NCI-H82 treated with DMSO at 0.1 percent for 48 hours (cell line): Measurements from ENCODE around the gene ZNF451.
"Not testable (repeated sequence)": the region's sequence is repeated elsewhere in the genome, so short reads cannot be mapped to it uniquely, and the experiment has no call there.

Experiments used
- DNase-seq: peaks from one replicate; lab custom pipeline; 2025; ENCODE audit not compliant: unreplicated experiment; lab: John Stamatoyannopoulos, UW

Gene ZNF451, protein sequence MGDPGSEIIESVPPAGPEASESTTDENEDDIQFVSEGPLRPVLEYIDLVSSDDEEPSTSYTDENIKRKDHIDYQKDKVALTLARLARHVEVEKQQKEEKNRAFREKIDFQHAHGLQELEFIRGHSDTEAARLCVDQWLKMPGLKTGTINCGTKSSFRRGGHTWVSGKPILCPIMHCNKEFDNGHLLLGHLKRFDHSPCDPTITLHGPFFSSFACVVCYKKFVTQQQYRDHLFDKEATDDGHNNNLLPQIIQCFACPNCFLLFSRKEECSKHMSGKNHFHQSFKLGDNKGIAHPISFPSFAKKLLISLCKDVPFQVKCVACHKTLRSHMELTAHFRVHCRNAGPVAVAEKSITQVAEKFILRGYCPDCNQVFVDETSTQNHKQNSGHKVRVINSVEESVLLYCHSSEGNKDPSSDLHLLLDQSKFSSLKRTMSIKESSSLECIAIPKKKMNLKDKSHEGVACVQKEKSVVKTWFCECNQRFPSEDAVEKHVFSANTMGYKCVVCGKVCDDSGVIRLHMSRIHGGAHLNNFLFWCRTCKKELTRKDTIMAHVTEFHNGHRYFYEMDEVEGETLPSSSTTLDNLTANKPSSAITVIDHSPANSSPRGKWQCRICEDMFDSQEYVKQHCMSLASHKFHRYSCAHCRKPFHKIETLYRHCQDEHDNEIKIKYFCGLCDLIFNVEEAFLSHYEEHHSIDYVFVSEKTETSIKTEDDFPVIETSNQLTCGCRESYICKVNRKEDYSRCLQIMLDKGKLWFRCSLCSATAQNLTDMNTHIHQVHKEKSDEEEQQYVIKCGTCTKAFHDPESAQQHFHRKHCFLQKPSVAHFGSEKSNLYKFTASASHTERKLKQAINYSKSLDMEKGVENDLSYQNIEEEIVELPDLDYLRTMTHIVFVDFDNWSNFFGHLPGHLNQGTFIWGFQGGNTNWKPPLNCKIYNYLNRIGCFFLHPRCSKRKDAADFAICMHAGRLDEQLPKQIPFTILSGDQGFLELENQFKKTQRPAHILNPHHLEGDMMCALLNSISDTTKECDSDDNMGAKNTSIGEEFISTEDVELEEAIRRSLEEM

DNA sequence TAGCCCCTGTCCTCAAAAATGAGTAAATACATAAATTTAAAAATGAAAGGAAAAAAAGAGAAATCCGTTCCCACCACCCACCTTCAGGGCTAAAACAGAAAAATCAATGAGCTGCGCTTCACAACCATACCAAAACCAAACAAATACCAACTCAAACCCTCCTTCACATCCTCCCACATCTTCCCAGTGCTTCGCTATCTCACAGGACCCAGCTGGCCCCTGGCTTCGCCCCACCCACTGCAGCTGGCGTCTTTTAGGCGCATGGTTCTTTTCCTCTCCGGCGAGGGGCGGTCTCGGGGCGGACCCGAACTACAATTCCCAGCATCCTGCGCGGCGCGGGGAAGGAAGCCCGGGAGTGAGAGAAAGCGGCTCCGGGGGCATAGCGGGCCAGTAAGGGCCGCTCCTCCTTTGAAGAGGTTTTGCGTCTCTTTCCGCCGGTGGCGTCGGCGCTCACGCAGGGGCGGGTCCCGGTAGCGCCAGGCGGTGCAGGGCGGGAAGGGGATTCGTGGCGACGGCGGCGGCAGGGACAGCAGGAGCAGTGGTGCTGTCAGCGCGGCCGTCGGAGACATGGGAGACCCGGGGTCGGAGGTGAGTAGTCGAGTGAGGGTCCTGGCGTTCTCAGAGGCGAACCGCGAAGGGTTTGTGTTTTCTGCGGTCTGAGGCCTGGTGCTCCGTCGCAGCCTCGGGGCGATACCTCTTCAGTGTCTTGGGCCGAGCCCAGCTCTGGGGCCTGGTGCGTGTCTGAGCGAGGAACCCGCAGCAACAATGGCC is at the start of gene ZNF451:
TSS of gene ZNF451 (plus strand) at position 502 of the 771 bp plus-strand sequence. CDS start at position 568, 66 bp downstream.
- peak; percentile 94 for DNase-seq

- not testable (repeated sequence) for DNase-seq
Measured at GRCh38 chr6:57044061-57044460, 45.9 kb upstream of the ZNF451 start.

DNA sequence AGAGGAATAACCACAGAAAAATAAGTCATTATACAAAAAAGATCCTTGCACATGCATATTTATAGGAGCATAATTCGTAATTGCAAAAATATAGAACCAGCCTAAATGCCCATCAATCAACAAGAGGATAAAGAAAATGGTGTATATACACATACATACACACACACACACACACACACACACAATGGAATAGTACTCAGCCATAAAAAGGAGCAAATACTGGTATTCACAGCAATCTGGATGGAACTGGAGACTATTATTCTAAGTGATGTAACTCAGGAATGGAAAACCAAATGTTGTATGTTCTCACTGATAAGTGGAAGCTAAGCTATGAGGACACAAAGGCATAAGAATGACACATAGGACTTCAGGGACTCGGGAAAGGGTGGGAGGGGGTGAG is 45.4 kb upstream of the ZNF451 start:
- no peak for DNase-seq

- peak; percentile 77 for DNase-seq
Measured at GRCh38 chr6:57046332-57047256, 43.4 kb upstream of the ZNF451 start, which contains the start of gene KIAA1586. TSS of gene KIAA1586 (plus strand) at chr6:57046693. CDS start at chr6:57046756, 63 bp downstream.

DNA sequence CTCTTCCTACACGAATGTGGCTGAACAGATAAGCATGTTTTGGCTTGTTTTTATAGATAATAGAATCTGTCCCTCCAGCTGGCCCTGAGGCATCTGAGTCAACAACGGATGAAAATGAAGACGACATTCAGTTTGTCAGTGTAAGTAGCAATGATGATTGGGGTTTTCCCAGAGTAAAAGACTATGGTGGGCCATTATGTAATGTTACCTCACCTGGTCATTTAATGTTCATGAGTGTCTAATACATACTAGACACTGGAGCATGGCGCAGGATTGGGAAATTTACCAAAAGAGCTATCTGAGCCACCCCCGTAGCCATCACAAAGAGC is 42.8 kb upstream of the ZNF451 start:
- not testable (repeated sequence) for DNase-seq

GRCh38 chr6:57047859-57048258 is 42.1 kb upstream of the ZNF451 start:
- not testable (repeated sequence) for DNase-seq

GRCh38 chr6:57048577-57048976 is 41.4 kb upstream of the ZNF451 start:
- no peak for DNase-seq

- no peak for DNase-seq
Measured at GRCh38 chr6:57063847-57064246, 26.1 kb upstream of the ZNF451 start.

DNA sequence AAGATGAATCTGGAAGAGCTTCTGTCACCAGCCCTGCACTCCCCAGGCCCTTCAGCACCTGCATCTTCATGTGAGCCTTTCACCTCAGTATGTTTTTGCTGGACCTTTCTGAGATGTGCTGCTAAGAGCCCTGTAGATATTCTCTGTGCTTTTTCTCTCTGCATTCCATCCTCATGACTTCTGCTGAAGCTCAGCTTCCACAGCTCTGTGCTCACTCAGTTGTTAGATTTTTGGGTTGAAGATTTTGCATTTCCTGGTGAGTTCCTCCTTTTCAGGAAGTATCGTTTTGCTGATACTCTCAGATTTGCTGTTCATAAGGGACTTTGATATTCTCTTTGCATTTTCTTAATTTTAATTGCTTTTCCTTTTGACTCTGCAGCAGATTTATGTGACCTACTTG is 25.2 kb upstream of the ZNF451 start:
- DNase-seq: no peak

GRCh38 chr6:57068061-57068460 is 21.9 kb upstream of the ZNF451 start:
- no peak for DNase-seq

- no peak for DNase-seq
Measured at GRCh38 chr6:57069228-57069627, 20.8 kb upstream of the ZNF451 start.

GRCh38 chr6:57069920-57070331 is 20.1 kb upstream of the ZNF451 start:
- DNase-seq: no peak

- DNase-seq: no peak
Measured at GRCh38 chr6:57072108-57072507, 17.9 kb upstream of the ZNF451 start.

GRCh38 chr6:57074383-57074782 is 15.6 kb upstream of the ZNF451 start:
- no peak for DNase-seq

GRCh38 chr6:57075092-57075491 is 14.9 kb upstream of the ZNF451 start:
- no peak for DNase-seq

DNA sequence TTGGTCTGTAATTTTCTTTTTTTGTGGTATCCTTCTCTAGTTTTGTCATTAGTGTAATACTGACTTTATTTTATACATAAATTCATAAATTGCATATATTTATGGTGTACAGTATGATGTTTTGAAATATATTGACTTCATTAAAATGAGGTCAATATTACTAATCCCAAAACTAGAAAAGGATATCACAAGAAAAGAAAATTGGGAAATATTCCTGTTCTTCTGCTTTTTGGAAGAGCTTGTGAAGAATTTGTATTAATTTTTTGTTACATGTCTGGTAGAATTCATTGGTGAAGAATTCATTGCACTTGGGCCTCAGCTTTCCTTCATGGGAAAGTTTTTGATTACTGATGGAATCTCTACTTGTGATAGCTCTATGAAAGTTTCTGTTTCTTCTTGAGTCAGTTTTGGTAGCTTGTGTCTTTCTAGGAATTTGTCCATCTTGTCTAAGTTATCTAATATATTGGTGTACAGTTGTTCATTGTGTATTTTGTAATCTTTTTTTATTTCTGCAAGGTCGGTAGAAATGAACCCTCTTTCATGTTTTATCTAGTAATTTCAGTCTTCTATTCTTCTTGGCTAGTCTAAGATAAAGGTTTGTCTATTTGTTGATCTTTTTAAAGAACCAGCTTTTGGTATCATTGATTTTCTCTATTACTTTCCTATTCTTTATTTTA is 11.3 kb upstream of the ZNF451 start:
- no peak for DNase-seq

DNA sequence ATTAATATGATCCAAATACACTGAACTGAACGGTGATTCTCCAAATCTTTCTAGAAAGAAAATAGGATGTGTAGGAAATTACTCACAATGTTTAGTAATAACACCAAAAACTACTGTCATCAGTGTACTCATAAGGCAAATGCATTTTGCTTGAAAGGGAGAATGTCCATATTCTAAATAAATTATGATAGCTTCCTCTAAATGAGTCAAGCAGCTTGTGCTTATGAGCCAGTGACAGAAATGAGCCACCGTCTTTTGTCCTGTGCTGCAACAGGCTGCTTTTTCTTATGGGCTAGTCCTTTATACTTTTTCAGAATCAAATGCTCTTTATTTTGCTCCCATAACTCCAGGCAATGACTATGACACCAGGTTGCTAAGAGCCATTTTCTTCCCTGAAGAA is 4.5 kb upstream of the ZNF451 start:
- DNase-seq: no peak

- DNase-seq: no peak
Measured at GRCh38 chr6:57086843-57087242, 3.1 kb upstream of the ZNF451 start.

DNA sequence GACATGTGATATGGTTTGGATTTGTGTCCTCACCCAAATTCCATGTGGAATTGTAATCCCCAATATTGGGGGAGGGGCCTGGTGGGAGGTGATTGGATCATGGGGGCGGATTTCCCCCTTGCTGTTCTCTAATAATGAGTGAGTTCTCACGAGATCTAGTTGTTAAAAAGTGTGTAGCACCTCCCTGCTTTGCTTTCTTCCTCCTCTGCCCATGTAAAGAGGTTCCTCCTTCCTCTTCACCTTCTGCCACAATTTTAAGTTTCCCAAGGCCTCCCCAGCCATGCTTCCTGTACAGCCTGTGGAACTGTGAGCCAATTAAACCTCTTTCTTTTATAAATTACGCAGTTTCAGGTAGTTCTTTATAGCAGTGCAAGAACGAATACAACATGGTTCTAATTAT is 2.1 kb upstream of the ZNF451 start:
- no peak for DNase-seq
